Measurements from ENCODE around the gene STK4.

Gene STK4

DNA sequence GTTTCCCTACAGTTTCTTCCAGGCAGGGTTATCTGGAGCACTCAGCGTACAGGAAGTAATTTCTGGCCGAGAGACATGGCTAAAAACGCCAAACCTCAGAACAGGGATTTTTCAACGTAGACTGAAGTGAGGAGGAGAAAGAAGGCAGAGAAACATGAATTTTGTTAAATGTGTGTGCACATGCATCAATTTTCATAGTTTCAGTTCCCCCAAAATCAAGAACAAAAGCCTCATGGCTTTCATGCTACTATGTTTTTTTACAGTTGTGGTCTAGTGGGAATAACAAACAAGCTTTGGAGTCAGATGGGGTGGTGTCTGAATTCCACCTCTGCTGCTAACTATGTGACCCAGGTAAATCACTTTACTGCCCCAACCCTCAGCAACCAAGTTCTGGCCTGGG lies 11.0 kb upstream of the STK4 start:
- DNase-seq = no peak

DNA sequence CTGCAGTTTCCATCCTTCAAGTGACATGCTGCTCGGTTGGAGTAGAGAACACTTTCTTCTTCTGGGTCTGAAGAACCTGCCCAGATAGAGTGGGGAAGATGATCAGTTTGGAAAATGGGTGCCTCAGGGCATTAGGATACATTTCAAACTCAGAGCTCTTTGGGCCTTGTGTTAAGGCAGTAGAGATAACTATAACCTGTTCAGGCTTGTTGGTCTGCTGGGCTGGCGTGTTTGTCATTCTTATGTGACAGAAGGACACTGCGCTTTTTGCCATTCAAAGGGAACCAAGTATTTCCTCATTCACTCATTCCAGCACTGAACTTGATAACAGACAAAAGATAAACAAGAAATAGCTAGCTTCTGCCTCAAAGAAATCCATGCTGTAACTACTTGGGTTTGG lies 9.9 kb upstream of the STK4 start:
- DNase-seq = no peak

DNA sequence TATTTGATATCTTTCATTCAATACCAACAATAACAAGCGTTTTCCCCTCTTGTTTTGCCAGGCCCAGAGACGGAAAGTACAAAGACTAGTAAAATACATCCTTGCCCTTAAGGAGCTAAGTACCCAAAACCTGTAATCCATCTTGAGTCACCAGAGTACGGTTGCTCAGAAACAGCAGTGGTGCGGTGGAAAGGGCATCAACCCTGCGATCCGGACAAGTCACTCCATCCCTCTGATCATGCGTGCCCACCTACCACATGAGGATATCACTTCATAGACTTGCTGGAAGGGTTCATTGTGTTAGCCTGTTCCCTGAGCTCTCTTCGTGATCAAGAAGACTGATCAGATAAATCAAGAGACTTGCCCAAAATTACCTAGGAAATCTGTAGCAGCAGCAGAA lies 8.0 kb upstream of the STK4 start:
- DNase-seq = no peak

DNA sequence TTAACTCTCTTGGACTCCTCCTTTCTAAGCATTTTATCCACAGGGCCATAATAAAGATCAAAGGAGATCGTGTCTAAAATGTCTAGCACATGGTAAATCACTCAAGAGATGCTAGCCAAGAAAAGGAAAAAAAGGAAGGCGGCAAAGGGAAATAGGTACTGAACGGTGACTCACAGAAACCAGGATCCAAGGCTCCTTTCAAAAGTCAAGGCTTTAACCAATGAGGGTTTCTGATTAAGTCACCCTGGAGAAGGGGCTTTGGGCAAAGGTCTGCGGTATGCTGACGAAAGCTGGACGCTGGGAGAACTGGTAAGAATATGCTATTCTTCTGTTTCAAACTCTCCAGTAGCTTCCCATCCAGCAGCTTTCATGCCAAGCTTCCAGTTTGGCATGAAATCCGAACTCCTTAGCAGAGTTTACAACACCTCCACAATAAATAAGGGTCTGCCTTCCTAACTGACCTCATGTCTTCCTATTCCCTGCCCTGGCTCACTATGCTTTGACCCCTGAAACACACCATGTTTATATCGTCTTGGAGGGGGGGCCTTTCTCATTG lies 7.2 kb upstream of the STK4 start:
- DNase-seq = no peak

DNA sequence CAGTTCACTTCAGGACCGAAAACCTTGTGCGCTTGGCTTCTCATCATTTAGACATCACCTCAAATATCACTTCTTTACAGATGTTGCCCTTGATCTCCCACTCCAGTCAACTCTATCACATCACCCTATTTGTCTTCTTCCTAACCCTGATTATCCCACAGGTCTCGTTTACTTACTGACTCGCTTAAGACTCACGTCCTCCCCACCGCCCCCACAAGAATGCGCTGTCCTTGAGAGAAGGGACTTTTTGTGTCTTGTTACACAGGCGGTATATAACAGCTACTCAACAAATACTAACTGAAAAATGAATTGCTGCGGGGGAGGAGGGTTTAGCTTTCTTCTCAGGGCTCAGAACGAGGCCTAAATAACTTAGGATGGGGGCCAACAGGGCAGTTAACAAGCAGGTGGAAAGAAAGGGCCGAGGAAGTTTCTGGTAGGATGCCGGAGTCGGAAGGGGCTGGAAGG lies 6.6 kb upstream of the STK4 start:
- no peak for DNase-seq

DNA sequence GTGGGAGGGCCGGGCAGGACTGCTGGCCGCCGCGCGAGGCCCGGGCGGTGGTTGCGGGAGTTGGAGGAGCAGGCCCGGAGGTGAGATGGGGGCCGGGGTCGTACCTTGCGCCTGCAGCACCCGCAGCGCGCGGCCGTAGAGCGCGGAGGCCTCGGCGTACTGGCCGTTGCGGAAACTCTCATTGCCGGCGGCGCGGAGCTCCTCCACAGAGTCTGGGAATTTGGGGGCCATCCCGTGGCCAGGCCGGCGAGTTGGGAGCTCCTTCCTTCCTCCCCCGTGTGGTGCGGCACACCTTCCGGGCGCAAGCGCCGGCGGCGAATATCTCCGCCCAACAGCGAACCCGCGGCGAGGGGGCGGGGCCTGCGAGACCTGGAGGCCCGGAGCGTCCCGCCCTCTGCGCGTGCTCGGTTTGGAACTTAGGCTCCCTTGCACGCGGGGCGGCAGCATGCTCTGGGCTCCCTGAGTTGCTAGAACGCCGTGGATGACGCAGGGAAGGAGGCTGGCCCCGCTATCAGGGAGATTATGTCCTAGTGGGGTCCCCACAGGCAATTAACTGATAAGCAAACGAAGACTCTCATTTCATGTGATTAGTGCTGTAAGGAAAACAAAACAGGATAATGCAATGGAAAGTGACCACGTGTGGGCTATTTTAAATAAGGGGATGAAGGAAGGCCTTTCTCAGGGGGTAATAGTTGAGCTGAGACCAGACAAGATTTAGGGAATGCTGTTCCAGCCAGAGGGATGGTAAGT lies 6.0 kb upstream of the STK4 start, which contains the start of gene TOMM34:
TSS of gene TOMM34 (minus strand) at position 295 of the 750 bp plus-strand sequence. CDS start at position 231, 64 bp downstream.
- DNase-seq = peak; percentile 79

DNA sequence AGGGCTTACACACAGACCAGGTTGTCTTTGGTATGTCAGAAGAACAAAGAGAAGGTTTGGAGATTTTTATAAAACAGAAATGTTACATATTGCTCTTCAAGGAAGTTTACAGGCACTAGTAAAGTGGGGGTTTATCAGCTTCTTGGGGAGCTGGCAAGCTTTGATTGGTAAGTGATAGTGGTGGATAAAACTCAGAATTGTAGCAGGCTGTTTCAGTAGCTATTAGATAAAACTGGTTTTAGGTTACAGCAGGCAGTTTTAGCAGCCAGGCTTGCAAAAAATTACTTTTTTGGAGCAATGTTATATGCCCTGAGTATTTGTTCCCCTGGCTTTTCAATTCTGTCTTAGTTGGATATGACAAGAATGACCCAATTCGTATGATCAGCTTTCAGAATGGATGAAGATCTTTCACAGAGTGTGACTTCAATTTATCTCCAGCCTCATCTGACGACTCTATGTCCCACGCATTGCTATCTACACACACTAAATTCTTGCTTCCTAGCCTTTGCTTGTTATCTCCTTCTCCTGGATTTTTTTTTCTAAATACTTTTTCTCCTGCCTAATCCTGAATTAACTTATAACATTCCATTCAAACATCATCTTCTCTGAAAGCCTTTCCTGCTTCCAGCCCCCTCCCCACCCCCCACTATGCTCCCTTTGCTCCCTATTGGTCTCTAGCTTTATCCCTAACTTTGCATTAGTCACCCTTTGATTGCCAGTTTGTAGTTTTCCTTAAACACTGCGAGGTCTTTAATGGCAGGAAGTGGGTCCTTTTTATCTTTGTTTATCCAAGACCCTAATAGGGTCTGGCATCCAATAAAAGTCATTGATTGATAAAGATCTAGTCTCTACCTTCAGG lies 5.1 kb upstream of the STK4 start:
- no peak for DNase-seq

DNA sequence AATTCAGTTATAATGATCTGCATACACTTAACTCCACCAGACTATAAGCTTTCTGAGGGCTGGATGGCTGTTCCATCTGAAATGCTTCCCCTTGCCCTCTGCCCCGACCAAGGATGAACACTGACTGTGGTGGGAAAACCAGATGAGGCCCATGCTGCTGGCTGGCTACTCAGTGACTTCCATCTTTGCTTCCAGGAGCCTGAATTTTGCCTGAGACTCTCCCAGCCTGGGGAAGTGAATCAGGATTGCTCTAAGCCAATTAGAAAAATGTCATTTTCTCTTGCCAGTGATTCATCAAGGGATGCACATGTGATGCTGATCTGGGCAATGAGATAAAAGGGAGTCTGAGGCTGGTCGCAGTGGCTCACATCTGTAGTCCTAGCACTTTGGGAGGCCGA lies 4.4 kb upstream of the STK4 start:
- DNase-seq = no peak

DNA sequence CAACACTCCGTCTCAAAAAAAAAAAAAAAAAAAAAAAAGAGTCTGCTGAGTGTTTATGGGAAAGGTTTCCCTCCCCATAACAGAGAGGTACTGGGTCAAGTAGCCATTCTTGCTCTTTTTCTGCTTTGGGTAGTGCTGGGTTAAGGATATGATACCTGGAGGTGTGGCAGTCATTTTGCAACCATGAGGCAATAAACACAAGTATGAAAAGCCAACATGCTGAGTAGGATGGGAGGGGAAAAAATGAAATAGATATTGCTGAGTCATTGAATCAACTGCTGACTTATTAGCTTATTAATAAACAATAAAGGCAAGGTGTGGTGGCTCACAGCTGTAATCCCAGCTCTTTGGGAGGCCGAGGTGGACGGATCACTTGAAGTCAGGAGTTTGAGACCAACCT lies 3.8 kb upstream of the STK4 start:
- no peak for DNase-seq

DNA sequence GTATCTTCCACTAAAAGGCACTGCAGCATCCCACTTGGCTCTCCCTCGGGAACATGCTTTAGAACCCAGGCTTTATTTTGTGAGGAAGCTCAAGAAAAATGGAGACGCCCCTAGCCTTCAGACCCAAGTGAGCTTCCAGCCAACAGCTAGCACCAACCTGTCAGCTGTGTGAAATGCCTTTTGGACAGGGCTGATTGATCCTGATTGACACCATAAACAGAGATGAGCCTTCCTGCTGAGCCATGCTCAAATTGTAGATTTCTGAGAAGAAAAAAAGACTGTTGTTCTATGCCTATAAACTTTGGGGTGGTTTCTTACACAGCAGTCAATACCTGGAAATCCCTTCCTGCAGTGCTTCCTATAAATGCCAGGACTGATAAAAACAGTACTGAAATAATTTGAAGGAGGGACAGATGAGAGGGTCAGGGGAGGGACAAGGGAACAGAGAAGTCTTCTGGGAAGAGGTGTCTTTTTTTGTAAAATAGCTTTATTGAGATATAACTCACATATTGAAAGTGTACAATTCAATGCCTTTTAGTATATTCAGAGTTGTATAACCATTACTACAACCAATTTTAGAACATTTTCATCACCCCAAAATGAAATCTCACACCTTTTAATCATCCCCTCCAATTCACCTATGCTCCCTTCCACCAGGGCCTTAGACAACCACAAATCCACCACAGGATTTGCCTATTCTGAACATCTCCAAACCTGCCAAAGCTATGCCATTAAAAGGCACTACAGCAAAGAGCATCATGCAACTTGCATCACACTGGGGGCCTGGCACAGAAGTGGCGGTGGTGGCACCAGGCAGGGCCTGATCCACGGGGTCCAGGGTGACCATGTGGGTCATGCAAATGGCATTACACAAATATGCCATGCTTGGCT lies 2.7 kb upstream of the STK4 start:
- no peak for DNase-seq

DNA sequence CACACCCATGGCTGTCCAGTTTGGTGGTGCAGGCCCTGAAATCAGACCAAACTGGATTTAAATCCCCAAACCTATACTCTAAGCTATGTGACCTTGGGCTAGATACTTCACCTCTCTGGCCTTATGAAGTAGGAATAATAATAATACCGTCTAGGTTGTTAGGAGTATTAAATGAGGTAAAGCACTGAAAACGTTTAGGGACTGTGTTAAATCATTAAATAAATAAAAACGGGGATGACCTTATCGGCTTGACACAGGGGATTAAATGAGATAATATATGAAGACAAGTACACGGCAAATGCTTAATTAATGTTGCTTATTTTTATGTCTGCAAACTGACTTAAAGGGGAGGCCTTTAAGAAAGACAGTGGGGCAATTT lies 672 bp upstream of the STK4 start:
- DNase-seq = no peak

DNA sequence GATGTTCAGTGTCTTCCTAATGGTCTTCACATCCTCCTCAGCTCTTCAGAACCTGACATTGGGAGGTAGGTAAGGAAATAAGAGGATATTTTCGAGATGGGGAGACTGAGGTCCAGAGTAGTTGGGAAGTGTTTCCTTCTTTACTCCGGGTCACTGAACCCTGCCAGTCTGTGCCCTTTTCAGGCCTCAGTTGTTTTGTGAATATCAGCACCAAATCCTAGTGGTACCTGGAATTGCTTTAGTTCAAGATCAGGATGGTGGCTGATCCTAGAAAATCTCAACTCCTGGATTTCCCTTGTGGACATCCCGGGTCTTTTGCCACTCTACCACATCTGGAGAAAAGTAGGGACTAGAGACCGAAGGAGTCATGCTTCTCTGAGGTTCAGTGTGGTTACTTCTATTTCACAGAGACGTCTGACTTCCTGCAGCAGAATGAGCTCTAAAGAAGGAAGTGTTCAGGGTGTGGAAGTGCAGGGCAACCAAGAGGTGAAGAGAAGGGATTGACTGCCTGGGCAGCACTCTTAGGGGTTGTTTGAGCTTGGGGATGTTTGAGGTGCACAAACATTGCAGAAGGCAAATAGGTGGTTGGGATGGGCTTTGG lies 995 bp downstream of the STK4 start:
- DNase-seq = no peak

DNA sequence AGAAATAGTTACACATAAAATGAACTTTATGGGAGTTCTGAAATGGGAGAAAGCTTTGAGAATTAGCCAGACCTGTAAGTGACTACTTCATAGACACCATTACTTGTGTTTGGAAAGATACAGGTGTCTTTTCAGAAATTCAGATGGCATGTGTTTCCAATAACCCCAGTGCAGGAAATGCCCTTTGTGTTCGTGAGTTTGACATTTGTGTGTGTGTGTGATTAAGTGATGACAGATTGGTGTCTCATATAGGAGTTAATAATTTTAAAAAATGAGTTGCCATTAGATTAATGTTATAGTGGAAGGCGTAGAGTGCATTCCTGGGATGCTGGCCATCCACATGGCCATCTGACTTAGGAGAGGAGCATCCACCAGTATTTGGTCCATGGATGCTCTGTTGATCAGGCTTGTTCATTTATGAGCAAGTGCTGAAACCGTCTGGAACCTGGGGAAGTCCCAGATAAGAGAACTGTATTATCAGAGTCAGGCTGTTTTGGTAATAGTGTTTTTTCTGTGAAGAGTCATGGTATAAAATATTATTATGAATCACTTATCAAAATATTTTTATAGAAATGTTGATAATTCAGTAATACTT lies 3.1 kb downstream of the STK4 start:
- DNase-seq = no peak

DNA sequence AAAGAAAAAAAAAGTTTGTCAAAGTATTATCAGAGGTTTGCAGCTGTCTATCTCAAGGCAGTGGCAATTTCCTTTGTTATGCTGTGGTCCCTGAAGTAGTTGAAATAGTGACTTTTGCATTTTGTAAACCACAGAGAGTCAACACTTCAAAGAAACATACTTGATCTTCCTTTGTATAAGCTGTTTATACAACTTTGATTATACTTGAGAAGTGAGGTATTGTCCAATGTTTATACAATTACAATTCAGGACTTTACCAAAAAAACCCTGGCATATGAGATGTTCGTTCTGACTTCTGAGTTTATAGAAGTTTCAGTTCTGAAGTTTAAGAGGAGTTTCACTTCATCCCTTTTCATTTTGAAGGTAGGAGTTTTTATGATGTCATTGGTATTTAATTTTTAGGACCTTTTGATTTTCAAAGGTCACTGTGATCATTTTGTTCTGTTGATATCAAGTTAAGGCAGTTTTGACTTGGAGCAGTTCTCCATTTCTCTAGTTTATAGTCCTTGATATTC lies 4.0 kb downstream of the STK4 start:
- no peak for DNase-seq

DNA sequence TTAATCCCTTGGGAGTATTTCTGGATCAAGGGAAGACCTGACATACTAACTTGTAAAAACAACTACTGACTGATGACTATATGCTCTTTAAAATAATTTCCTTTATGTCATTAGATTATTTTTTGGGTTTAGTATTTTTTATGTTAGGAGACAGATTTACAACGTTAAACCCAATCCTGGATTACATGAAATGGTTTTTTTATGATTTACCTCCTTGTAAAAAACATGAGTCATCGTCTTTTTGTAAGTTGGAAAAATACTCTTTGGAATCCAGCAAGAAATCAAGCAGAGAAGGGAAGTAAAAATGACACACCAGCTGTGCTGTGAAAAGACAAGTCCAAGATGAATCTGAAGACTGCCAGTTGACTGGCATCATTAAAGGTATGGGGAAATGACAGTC lies 6.7 kb downstream of the STK4 start:
- DNase-seq = no peak

DNA sequence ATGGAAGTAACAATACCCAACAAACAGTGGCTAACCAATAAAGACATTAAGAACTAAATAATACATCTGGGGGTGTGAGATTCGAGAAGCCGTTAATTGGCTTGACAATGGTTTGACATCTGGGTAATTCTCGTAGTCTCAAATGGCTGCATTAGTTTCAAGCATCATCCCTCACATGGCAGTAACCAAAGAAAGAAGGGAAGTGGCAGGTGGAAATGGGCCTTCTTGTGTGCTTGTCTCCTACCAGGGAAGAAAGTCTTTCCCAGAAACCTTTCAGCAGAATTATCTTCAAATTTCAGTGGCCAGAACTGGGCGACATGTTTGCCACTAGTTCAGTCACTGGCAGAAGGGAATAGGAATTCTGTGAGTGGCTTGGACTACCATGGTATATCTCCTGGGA lies 10.4 kb downstream of the STK4 start:
- DNase-seq = no peak

DNA sequence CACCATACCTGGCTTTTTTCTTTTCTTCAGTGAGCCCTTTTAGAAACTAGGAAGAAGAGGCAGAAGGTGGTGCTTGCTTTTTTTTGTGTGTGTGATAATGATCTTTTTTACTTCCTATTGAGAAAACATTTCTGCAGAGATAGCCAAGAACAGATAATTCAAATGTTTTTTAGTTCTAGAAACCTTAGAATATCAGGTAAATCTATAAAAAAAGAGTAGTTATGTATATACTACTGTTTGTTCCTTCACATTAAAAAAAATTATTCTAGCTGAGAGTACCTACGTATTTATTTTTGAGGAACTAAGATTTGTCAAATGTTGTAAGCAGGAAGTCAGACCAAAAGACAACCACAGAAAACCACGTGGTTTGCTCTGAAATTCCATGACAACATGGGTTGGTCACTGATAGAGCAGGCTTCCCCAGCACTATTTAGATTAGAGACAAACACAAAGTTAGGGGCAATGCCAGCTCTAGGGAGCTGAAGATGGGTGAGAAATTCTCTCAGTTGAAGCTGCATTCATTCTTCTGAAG lies 12.8 kb downstream of the STK4 start:
- no peak for DNase-seq

DNA sequence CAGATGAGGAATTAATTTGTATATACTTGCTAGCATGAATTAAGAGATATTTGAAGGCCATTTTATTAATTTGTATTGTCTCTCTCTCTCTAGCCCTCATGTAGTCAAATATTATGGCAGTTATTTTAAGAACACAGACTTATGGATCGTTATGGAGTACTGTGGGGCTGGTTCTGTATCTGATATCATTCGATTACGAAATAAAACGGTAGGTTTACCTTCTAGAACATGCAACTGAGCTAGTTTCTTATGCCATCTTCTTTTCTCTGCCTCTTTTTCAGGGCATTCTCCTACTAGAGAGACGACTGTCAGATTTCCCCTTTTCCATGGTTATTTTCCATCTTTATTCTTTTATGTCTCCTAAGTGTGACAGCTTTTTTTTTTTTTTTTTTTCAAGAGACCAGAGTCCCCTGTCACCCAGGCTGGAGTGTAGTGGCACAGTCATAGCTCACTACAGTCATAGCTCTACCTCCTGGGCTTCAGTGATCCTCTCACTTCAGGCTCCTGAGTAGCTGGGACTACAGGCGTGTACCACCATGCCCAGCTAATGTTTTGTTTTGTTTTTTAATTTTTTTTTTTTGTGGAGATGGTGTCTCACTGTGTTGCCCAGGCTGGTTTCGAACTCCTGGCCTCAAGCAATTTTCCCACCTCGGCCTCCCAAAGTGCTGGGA lies 15.6 kb downstream of the STK4 start:
- no peak for DNase-seq

DNA sequence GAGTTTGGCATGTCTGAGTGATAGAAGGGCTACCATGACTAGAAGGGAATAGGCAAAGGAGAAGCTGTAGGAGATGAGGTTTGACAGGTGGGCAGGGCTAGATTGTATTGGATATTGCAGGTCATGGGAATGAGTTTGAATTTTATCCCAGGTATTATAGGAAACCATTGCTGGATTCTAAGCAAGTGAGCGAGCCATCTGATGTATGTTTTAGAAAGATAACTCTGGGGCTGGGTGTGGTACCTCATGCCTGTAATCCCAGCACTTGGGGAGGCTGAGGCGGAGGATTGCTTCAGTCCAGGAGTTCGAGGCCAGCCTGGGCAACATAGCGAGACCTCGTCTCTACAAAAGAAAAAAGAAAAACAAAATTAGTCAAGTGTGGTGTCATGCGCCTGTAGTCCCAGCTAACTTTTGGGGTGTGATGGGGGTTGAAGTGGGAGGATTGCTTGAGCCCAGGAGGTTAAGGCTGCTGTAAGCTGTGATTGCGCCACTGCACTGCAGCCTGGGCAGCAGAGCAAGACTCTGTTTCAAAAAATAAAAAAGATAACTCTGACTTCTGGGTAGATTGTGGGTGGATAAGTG lies 16.9 kb downstream of the STK4 start:
- DNase-seq = no peak

DNA sequence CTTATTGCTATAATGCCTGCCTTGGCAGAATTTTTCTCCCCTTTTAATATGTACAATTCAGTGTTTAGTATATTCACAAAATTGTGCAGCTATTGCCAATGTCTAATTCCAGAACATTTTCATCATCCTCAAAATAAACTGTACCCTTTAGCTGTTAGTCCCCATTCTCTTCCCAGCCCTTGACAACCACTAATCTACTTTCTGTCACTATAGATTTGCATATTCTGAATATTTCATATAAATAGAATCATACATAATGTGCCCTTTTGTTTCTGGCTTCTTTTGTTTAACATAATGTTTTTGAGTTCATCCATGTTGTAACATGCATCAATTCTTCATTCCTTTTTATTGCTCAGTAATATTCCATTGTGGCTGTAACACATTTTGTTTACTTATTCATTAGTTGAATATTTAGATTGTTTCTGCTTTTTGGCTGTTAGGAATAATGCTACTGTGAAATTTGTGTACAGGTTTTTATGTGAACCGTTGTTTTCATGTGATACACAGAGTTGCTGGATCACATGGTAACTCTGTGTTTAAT lies 22.4 kb downstream of the STK4 start:
- no peak for DNase-seq
